GM21515 (cell line): Measurements from ENCODE around the gene CHML.

ENCODE experiments used
- ATAC-seq: cut with Tn5 transposase; IDR thresholded peaks from one replicate; pipeline ENCODE4 v1.9.1; 2021; ENCODE audit not compliant: unreplicated experiment

CHML gene

GRCh38 chr1:241624935-241625334 is 15.2 kb downstream of the CHML start:
- ATAC-seq: no peak

DNA sequence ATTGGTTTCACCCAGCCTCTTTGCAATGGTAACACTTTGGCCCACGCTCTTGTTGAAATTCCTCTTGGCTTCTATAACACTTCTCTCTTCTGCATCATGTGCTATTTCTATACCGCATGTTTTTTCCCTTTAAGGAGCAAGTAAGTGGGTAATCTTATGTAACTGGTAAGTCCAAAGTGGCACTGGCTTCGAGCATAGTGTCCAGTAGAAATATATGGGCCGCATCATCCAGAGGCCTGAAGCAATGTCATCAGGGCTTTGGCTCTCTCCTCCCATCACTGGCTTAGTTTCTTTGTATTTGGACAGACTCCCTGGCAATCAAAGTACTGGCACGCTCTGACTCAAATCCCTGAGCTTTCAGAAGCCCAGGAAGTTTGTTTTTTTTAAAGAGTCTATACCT is 17.5 kb downstream of the CHML start:
- ATAC-seq: no peak

- no peak for ATAC-seq
These were observed 22.7 kb downstream of the CHML start for GRCh38 chr1:241617426-241617825.

- ATAC-seq: no peak
These were observed 24.9 kb downstream of the CHML start for GRCh38 chr1:241615043-241615974.

DNA sequence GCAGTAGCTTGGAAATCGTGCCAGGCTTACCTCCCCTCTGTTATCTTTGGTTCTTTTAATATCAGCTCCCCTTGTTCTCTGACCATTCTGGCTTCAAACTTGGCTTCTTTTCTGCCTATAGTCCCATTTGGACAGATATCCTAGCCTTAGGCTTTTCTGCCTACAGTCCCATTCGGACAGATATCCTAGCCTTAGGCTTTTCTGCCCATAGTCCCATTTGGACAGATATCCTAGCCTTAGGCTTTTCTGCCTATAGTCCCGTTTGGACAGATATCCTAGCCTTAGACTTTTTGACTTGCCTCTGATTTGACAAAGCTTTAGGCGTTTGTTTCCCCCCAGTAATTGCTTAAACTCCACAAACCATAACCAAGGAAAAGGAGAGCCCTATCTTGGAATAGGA is 25.6 kb downstream of the CHML start:
- no peak for ATAC-seq

GRCh38 chr1:241614144-241614543 is 26.0 kb downstream of the CHML start:
- ATAC-seq: no peak

- ATAC-seq: no peak
These were observed 27.4 kb downstream of the CHML start for GRCh38 chr1:241612533-241613477.

DNA sequence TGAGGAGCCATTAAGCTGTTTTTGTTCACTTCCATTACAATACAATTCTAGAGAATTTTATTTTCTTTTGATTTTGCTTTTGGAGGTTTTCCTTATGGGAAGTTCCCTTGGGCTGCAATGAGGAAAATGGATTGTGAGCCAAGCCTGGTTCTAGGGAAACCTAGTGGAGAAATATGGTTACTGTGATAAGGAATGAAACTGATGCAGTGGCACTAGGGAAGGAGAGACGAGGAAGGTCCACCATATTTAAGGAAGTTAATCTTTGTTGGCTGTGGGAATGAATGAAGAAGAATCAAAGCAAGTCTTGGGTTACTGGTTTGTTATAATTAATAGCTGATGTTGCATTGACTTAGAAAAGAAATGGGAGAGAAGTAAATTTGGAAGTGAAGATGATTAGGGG is 28.4 kb downstream of the CHML start:
- no peak for ATAC-seq

DNA sequence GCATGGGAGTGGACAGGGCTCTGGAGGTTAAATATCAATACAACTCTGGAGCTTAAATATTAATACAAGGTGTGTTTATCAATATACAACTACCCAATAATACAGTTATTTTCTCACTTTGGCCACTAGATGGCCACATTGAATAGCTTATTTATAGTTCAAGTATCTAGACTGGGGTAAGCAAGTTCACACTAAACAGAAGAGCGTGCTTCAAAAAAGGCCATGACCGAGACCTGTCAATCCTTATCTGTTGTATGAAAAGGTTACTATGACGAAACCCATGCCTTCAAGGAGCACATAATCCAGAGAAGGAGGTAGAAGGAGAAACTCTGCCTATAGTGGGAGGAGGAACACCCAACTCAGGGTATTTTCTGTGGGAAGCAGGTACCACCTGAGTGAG is 29.1 kb downstream of the CHML start:
- peak; percentile 91 for ATAC-seq

GRCh38 chr1:241610056-241610815 is 29.9 kb downstream of the CHML start:
- ATAC-seq: no peak

DNA sequence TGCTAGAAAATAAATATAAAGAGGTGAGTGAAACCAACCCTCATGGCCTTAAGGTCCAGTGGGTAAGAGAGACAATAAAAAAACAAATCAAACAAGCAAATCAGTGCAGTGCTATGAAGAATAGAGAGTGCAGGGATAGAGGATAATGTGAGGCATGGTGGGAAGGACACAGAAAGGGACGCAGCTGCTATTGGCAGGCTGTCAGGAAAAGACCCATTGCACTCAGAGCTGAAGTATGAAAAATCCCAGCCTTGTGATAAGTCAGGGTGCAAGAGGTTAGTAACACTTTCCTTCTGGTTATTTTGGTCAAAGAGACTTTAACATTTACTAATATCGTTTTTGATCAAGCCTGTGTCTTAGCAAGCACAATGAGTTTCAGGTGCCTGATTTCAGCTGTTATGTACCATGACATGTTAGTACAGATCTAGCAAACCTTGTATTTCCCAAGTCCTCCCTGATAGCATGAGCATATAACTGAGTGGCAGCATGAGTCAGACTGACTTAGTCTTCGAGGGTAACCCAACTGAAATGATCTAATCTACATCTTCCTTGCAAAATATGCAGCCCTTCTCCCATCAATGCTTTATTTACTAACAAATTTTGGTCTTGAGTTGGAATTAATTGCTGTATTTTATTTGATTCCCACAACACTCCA is 31.7 kb downstream of the CHML start:
- no peak for ATAC-seq

- no peak for ATAC-seq
These were observed 32.7 kb downstream of the CHML start for GRCh38 chr1:241607497-241607896.

DNA sequence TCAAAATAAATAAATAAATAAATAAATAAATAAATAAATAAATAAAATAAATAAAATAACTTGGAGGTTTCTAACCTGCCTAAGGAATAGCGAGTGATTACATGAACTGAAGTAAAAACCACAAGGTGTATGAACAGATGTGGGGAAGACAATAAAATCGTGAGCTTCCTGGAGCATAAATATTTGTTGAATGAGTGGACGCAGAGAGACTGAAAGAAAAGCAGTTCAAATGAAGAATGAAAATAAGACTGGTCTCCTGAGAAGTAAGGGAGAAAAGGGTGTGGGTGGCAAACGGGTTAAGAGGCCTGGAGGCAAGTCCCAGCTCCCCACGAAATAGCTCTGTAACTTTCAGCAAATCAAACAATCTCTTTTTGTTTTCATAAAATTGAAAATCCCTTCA is 33.6 kb downstream of the CHML start:
- no peak for ATAC-seq

- no peak for ATAC-seq
These were observed 34.9 kb downstream of the CHML start for GRCh38 chr1:241605146-241605805.

- ATAC-seq: no peak
These were observed 36.4 kb downstream of the CHML start for GRCh38 chr1:241603731-241604245.

DNA sequence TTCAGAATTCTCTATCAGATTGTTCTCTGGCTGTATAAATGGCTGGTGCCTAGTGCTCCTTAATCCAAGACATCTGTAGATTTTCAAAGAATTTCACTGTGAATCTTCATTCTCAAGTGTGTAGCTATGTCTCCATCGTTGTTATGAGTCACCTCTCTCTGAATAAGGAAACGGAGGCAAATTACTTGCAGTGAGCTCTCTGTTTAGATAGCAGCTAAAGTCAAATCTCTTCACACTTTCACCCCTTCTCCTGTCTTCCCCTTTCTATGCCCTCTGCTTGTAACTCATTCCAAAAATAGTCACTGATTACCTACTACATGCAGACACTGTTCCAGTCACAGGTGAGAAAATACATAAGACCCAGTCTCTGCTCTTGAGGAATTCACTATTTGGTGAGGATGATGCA is 39.7 kb downstream of the CHML start:
- peak; percentile 79 for ATAC-seq

- no peak for ATAC-seq
These were observed 41.9 kb downstream of the CHML start for GRCh38 chr1:241598249-241598648.

DNA sequence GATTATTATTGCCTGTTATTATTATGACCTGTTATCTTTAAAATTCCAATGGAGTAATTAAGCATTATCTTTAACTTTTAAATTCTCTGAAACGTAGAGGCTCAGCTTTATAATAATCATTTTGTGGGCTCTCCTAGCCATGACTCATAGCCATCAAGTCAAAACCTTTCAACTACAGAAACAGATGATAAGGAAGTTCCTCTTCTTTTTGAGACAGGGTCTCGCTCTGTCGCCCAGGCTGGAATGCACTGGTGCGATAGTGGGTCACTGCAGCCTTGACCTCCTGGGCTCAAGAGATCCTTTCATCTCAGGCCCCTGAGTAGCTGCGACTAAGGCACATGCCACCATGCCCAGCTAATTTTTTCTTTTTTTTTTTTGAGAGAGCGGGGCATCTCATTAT is 43.5 kb downstream of the CHML start:
- ATAC-seq: no peak

DNA sequence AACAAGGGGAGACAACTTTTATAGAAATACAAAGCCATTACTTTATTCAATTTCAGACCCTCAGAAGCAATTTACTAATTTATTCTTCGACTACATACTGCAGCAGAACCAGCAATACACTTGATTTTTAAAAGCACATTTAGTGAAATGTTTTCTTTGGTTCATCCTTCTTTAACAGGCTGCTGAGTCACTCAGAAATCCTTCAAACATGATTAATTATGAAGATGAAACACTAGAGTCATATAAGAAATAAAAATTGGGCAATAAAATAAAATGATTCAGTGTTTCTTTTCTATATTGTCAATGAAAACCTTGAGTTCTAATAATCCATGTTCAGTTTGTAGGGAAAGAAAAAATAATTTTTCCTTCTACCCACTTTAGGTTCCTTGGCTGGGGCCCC is 47.0 kb downstream of the CHML start:
- ATAC-seq: no peak
